Type B pancreatic cell (in vitro differentiated cells): Measurements from ENCODE around the gene KLK5. TPM values are rescaled to one million over a fixed set of nuclear protein-coding genes. Genes with fewer than 3 reads are reported as not detected.

Experiments used
- DNase-seq: peaks from one replicate; pipeline ENCODE4 v3.0.0; 2021; ENCODE audit warnings: mixed read lengths; ENCODE audit not compliant: unreplicated experiment; ENCODE audit errors: extremely low spot score
- H3K27ac Mint-ChIP-seq: 2 replicates; pipeline ENCODE4 v1.8.0; 2021; ENCODE audit warnings: mild to moderate bottlenecking, mixed read lengths
- H3K27me3 Mint-ChIP-seq: 2 replicates; pipeline ENCODE4 v1.8.0; 2021; ENCODE audit warnings: mixed read lengths
- H3K36me3 Mint-ChIP-seq: 2 replicates; pipeline ENCODE4 v1.8.0; 2021; ENCODE audit warnings: mixed read lengths
- H3K4me1 Mint-ChIP-seq: one replicate; pipeline ENCODE4 v1.8.0; 2021; ENCODE audit warnings: mixed read lengths; ENCODE audit not compliant: unreplicated experiment
- H3K4me3 Mint-ChIP-seq: 2 replicates; pipeline ENCODE4 v1.8.0; 2021; ENCODE audit warnings: mild to moderate bottlenecking, mixed read lengths
- H3K9me3 Mint-ChIP-seq: 2 replicates; pipeline ENCODE4 v1.8.0; 2021; ENCODE audit warnings: mixed read lengths
- CTCF ChIP-seq: fragments of 200-600 bp; sonication (generic); conservative IDR thresholded peaks from 2 replicates; pipeline ENCODE4 v1.5.0; 2021; ENCODE audit warnings: antibody characterized with exemption, mild to moderate bottlenecking
- total RNA-seq: library from RNA; stranded (reverse); gene quantifications from 2 replicates; pipeline ENCODE4 v1.2.1, GENCODE V29; 2021; ENCODE audit warnings: low replicate concordance

The KLK5 gene
- total RNA-seq, 1 donor from 2014 or later = not detected

GRCh38 chr19:50894478-50895356 lies 58.1 kb downstream of the KLK5 start:
- no peaks in the 10 kb centered on the region for H3K36me3 Mint-ChIP-seq
- no peak overlapping the region for H3K27ac Mint-ChIP-seq
- no peak overlapping the region for H3K4me3 Mint-ChIP-seq
- DNase-seq = no peak
- no peaks in the 10 kb centered on the region for H3K4me1 Mint-ChIP-seq
- TF ChIP-seq CTCF = no peak
- peaks cover 47% of the 10 kb centered on the region for H3K27me3 Mint-ChIP-seq
- H3K9me3 Mint-ChIP-seq = no peaks in the 10 kb centered on the region

Other genes with a start within 250 kb of the KLK5 start
- 0.38 and 7.8 TPM in 2 replicates for gene SHANK1, start 233.2 kb downstream of the KLK5 start, total RNA-seq
- gene CLEC11A, start 229.7 kb downstream of the KLK5 start, total RNA-seq = 4.2 and 5.9 TPM in 2 replicates
- gene GPR32, start 182.6 kb downstream of the KLK5 start, total RNA-seq = not detected in 2 replicates
- gene ACP4, start 162.6 kb downstream of the KLK5 start, total RNA-seq = not detected in 2 replicates
- 1.5 and 2.9 TPM in 2 replicates for gene KLK1, start 129.3 kb downstream of the KLK5 start, total RNA-seq
- gene KLK15, start 119.5 kb downstream of the KLK5 start, total RNA-seq = 0.26 TPM in 1 of 2 replicates, not detected in the other
- gene KLK3, start 98.1 kb downstream of the KLK5 start, total RNA-seq = not detected in 2 replicates
- gene KLK2, start 79.6 kb downstream of the KLK5 start, total RNA-seq = 0.43 TPM in 1 of 2 replicates, not detected in the other
- 0.46 TPM in 1 of 2 replicates, not detected in the other for gene KLK4, start 41.6 kb downstream of the KLK5 start, total RNA-seq
- gene KLK6, start 16.6 kb upstream of the KLK5 start, total RNA-seq = 5.0 and 5.5 TPM in 2 replicates
- 0.36 TPM in 1 of 2 replicates, not detected in the other for gene KLK7, start 30.9 kb upstream of the KLK5 start, total RNA-seq
- gene KLK8, start 48.6 kb upstream of the KLK5 start, total RNA-seq = 2.6 and 12.0 TPM in 2 replicates
- gene KLK10, start 66.7 kb upstream of the KLK5 start, total RNA-seq = 1.8 and 2.2 TPM in 2 replicates
- 1.3 and 1.4 TPM in 2 replicates for gene KLK11, start 73.6 kb upstream of the KLK5 start, total RNA-seq
- gene KLK12, start 82.0 kb upstream of the KLK5 start, total RNA-seq = 0.83 and 1.6 TPM in 2 replicates
- 1.5 and 4.7 TPM in 2 replicates for gene KLK13, start 112.1 kb upstream of the KLK5 start, total RNA-seq
- gene KLK14, start 129.8 kb upstream of the KLK5 start, total RNA-seq = 0.29 and 0.43 TPM in 2 replicates
- gene CTU1, start 155.4 kb upstream of the KLK5 start, total RNA-seq = 8.4 and 9.3 TPM in 2 replicates
- not detected in 2 replicates for gene SIGLEC9, start 171.9 kb upstream of the KLK5 start, total RNA-seq
- gene SIGLEC7, start 189.3 kb upstream of the KLK5 start, total RNA-seq = not detected in 2 replicates